HFF-Myc (cell line): ENCODE data around the gene BID.
A peak's percentile ranks its signal among the peaks of the same experiment; 100 is the strongest.

Source experiments
- DNase-seq: peaks from one replicate; pipeline ENCODE4 v3.0.0-alpha.2; 2011; ENCODE audit warnings: low read depth; ENCODE audit errors: extremely low read depth
- H3K4me3 ChIP-seq: replicated peaks from 2 replicates; pipeline ENCODE4 v1.5.1; 2011; ENCODE audit warnings: low read depth, mild to moderate bottlenecking, control low read depth, low read length
- CTCF ChIP-seq: IDR thresholded peaks from 2 replicates; pipeline ENCODE4 v1.5.1; 2012; ENCODE audit warnings: mild to moderate bottlenecking, low read depth, low read length, control low read depth; ENCODE audit errors: missing control alignments

Gene BID

GRCh38 chr22:17710023-17710422 lies 64.2 kb downstream of the BID start:
- DNase-seq, result no peak
- no peak for TF ChIP-seq CTCF
- H3K4me3 ChIP-seq, result no peak overlapping the region

- DNase-seq, result no peak
- H3K4me3 ChIP-seq, result peak overlapping the region; percentile 26
- no peak for TF ChIP-seq CTCF
Observed at GRCh38 chr22:17707526-17707925, 66.7 kb downstream of the BID start.

GRCh38 chr22:17706947-17707346 lies 67.3 kb downstream of the BID start:
- peak overlapping the region; percentile 26 for H3K4me3 ChIP-seq
- TF ChIP-seq CTCF, result no peak
- no peak for DNase-seq

GRCh38 chr22:17705951-17706900 lies 68.0 kb downstream of the BID start:
- TF ChIP-seq CTCF, result no peak
- H3K4me3 ChIP-seq, result peak overlapping the region; percentile 26
- DNase-seq, result peak; percentile 81

GRCh38 chr22:17705546-17705945 lies 68.7 kb downstream of the BID start:
- no peak for TF ChIP-seq CTCF
- no peak for DNase-seq
- no peak overlapping the region for H3K4me3 ChIP-seq

GRCh38 chr22:17703811-17704210 lies 70.5 kb downstream of the BID start:
- H3K4me3 ChIP-seq, result no peak overlapping the region
- DNase-seq, result no peak
- no peak for TF ChIP-seq CTCF
